MM.1S (cell line): ENCODE measurements around the gene LSR.

Source experiments
- DNase-seq: peaks from one replicate; pipeline ENCODE4 v3.0.0-alpha.2; 2015
- H2AFZ ChIP-seq: fragments of 300-600 bp; sonication (generic); 2 replicates; pipeline ENCODE4 v1.6.0; 2016; ENCODE audit warnings: antibody characterized with exemption, low read length
- H3F3A ChIP-seq: fragments of 300-600 bp; sonication (generic); 2 replicates; pipeline ENCODE4 v1.6.1; 2016; ENCODE audit warnings: mild to moderate bottlenecking, antibody characterized with exemption, low read length, moderate library complexity, mixed read lengths; ENCODE audit not compliant: insufficient read depth
- H3K27ac ChIP-seq: fragments of 300-600 bp; sonication (generic); 2 replicates; pipeline ENCODE4 v1.5.1; 2016; ENCODE audit warnings: mild to moderate bottlenecking, low read length
- H3K27me3 ChIP-seq: fragments of 300-600 bp; sonication (generic); replicated peaks from 2 replicates; pipeline ENCODE4 v1.6.0; 2016; ENCODE audit warnings: low read length; ENCODE audit not compliant: insufficient read depth
- H3K36me3 ChIP-seq: fragments of 300-600 bp; sonication (generic); replicated peaks from 2 replicates; pipeline ENCODE4 v1.6.1; 2016; ENCODE audit warnings: mild to moderate bottlenecking, low read length, mixed read lengths; ENCODE audit not compliant: insufficient read depth
- H3K4me1 ChIP-seq: fragments of 300-600 bp; sonication (generic); 2 replicates; pipeline ENCODE4 v1.6.1; 2016; ENCODE audit warnings: low read length, mixed read lengths
- H3K4me2 ChIP-seq: fragments of 300-600 bp; sonication (generic); 2 replicates; pipeline ENCODE4 v1.6.0; 2016; ENCODE audit warnings: low read depth, low read length
- H3K4me3 ChIP-seq: fragments of 300-600 bp; sonication (generic); 2 replicates; pipeline ENCODE4 v1.5.1; 2016; ENCODE audit warnings: low read length, mixed read lengths
- H3K79me2 ChIP-seq: fragments of 300-600 bp; sonication (generic); 2 replicates; pipeline ENCODE4 v1.6.1; 2016; ENCODE audit warnings: mixed run types, low read length, mixed read lengths
- H3K9ac ChIP-seq: fragments of 300-600 bp; sonication (generic); 2 replicates; pipeline ENCODE4 v1.6.1; 2016; ENCODE audit warnings: low read length, mixed read lengths
- H3K9me2 ChIP-seq: fragments of 300-600 bp; sonication (generic); replicated peaks from 2 replicates; pipeline ENCODE4 v1.6.1; 2016; ENCODE audit warnings: mild to moderate bottlenecking, low read length, mixed read lengths; ENCODE audit not compliant: insufficient read depth
- H3K9me3 ChIP-seq: fragments of 300-600 bp; sonication (generic); replicated peaks from 2 replicates; pipeline ENCODE4 v1.6.1; 2016; ENCODE audit warnings: mild to moderate bottlenecking, low read length, mixed read lengths; ENCODE audit not compliant: insufficient read depth
- H4K20me1 ChIP-seq: fragments of 300-600 bp; sonication (generic); 2 replicates; pipeline ENCODE4 v1.6.1; 2016; ENCODE audit warnings: mild to moderate bottlenecking, low read length, moderate library complexity, mixed read lengths; ENCODE audit not compliant: insufficient read depth
- CTCF ChIP-seq: fragments of 300-600 bp; sonication (generic); IDR thresholded peaks from 2 replicates; pipeline ENCODE4 v1.5.1; 2016; ENCODE audit warnings: antibody characterized with exemption, low read length, mixed read lengths
- EZH2 ChIP-seq: fragments of 300-600 bp; sonication (generic); optimal IDR thresholded peaks from 2 replicates; pipeline ENCODE3; 2017; ENCODE audit warnings: low read depth, mild to moderate bottlenecking, antibody characterized with exemption, low read length, mixed read lengths
- EZH2phosphoT487 ChIP-seq: fragments of 300-600 bp; sonication (generic); IDR thresholded peaks from 2 replicates; pipeline ENCODE4 v1.6.1; 2018; ENCODE audit warnings: antibody characterized with exemption, low read length

Gene LSR

GRCh38 chr19:35266520-35267352 lies 17.9 kb downstream of the LSR start:
- H2AFZ ChIP-seq, result peak overlapping the region; percentile 40; the same call in 1 of the 2 replicates
- H3K79me2 ChIP-seq, result peaks cover 33% of the 10 kb centered on the region
- H3F3A ChIP-seq, result peaks cover 10% of the 10 kb centered on the region
- no peak overlapping the region; the same call in 1 of the 2 replicates for H3K27ac ChIP-seq
- H3K9ac ChIP-seq, result peak overlapping the region; percentile 73; the same call in 1 of the 2 replicates
- H3K36me3 ChIP-seq, result 0 out of 2 replicates have a peak, but pooled peaks cover 2% of the 10 kb centered on the region
- H3K9me2 ChIP-seq, result no peaks in the 10 kb centered on the region
- peak overlapping the region; percentile 93 for H3K4me2 ChIP-seq
- no peaks in the 10 kb centered on the region for H3K27me3 ChIP-seq
- no peak for DNase-seq
- no peaks in the 10 kb centered on the region for H4K20me1 ChIP-seq
- peak overlapping the region; percentile 73 for H3K4me3 ChIP-seq
- TF ChIP-seq CTCF (no peak), EZH2 (no peak), EZH2phosphoT487 (no peak)
- H3K9me3 ChIP-seq, result no peaks in the 10 kb centered on the region
- no peaks in the 10 kb centered on the region for H3K4me1 ChIP-seq

- TF ChIP-seq CTCF (no peak), EZH2 (no peak), EZH2phosphoT487 (no peak)
- Histone ChIP-seq H3K4me3 (peak overlapping the region; percentile 73), H3K27me3 (no peaks in the 10 kb centered on the region), H4K20me1 (no peaks in the 10 kb centered on the region), H3K9me2 (no peaks in the 10 kb centered on the region), H3K9me3 (no peaks in the 10 kb centered on the region), H3K4me1 (no peaks in the 10 kb centered on the region), H3K36me3 (0 out of 2 replicates have a peak, but pooled peaks cover 2% of the 10 kb centered on the region), H3K4me2 (peak overlapping the region; percentile 93), H3F3A (peaks cover 10% of the 10 kb centered on the region), H2AFZ (peak overlapping the region; percentile 40), H3K27ac (peak overlapping the region; percentile 45; the same call in 1 of the 2 replicates), H3K9ac (peak overlapping the region; percentile 73), H3K79me2 (peaks cover 33% of the 10 kb centered on the region)
- peak; percentile 37 for DNase-seq
Observed at GRCh38 chr19:35267353-35267817, 18.6 kb downstream of the LSR start.

GRCh38 chr19:35267818-35268535 lies 19.2 kb downstream of the LSR start:
- DNase-seq, result peak; percentile 83
- Histone ChIP-seq H3K79me2 (peaks cover 33% of the 10 kb centered on the region), H3F3A (peaks cover 10% of the 10 kb centered on the region), H3K9ac (peak overlapping the region; percentile 73), H3K9me3 (no peaks in the 10 kb centered on the region), H3K4me1 (no peaks in the 10 kb centered on the region), H3K27me3 (no peaks in the 10 kb centered on the region), H3K4me3 (peak overlapping the region; percentile 73), H3K4me2 (peak overlapping the region; percentile 93), H3K9me2 (no peaks in the 10 kb centered on the region), H3K36me3 (0 out of 2 replicates have a peak, but pooled peaks cover 2% of the 10 kb centered on the region), H4K20me1 (no peaks in the 10 kb centered on the region), H3K27ac (peak overlapping the region; percentile 45; the same call in 1 of the 2 replicates), H2AFZ (peak overlapping the region; percentile 40)
- no peak for TF ChIP-seq EZH2
- TF ChIP-seq EZH2phosphoT487, result no peak
- no peak for TF ChIP-seq CTCF
